Keratinocyte (primary cell): ENCODE results near the gene KRTAP12-1. TPM values are rescaled to one million over a fixed set of nuclear protein-coding genes. Genes with fewer than 3 reads are reported as not detected.

ENCODE experiments used
- DNase-seq: peaks from one replicate; pipeline ENCODE4 v3.0.0-alpha.2; 2011; ENCODE audit warnings: low read depth, missing footprints, low spot score
- FAIRE-seq: peaks from 2 replicates; lab custom pipeline; 2011; peaks lifted over from hg19 to GRCh38; lab: Jason Lieb, UNC
- H2AFZ ChIP-seq: 2 replicates; pipeline ENCODE4 v1.6.0; 2012; ENCODE audit warnings: low read length, control low read depth, inconsistent platforms; ENCODE audit not compliant: control insufficient read depth
- H3K27ac ChIP-seq: 2 replicates; pipeline ENCODE4 v1.5.1; 2011; ENCODE audit warnings: low read length; ENCODE audit not compliant: control insufficient read depth, insufficient read depth
- H3K27me3 ChIP-seq: 3 replicates; pipeline ENCODE4 v1.6.0; 2011; ENCODE audit warnings: low read length; ENCODE audit not compliant: control insufficient read depth, insufficient read depth; ENCODE audit errors: extremely low read depth
- H3K36me3 ChIP-seq, 2 experiments: 2 replicates in 1 of 2; 3 replicates in 1 of 2; pipeline ENCODE4 v1.5.1; 2011; ENCODE audit warnings: low read length in 2 of 2, mild to moderate bottlenecking in 1 of 2; ENCODE audit not compliant: control insufficient read depth in 2 of 2, insufficient read depth in 2 of 2; ENCODE audit errors: extremely low read depth in 1 of 2
- H3K4me1 ChIP-seq: 3 replicates; pipeline ENCODE4 v1.5.1; 2011; ENCODE audit warnings: low read length; ENCODE audit not compliant: control insufficient read depth, insufficient read depth; ENCODE audit errors: extremely low read depth
- H3K4me2 ChIP-seq: 3 replicates; pipeline ENCODE4 v1.6.0; 2011; ENCODE audit warnings: low read depth, low read length; ENCODE audit not compliant: control insufficient read depth, insufficient read depth; ENCODE audit errors: extremely low read depth
- H3K4me3 ChIP-seq, 3 experiments: fragments of 200-600 bp in 1 of 3; sonication (generic) in 1 of 3; 2 replicates in 2 of 3; 3 replicates in 1 of 3; pipeline ENCODE4 v1.5.1; 2011 to 2016; ENCODE audit warnings: low read length in 3 of 3, mild to moderate bottlenecking in 3 of 3, control low read depth in 2 of 3, inconsistent platforms in 1 of 3, low read depth in 1 of 3, mixed read lengths in 1 of 3, mixed run types in 1 of 3, moderate library complexity in 1 of 3; ENCODE audit not compliant: control insufficient read depth in 2 of 3, insufficient read depth in 2 of 3; ENCODE audit errors: extremely low read depth in 1 of 3
- H3K79me2 ChIP-seq: 2 replicates; pipeline ENCODE4 v1.6.0; 2012; ENCODE audit warnings: low read length; ENCODE audit not compliant: control insufficient read depth, insufficient read depth
- H3K9ac ChIP-seq: 3 replicates; pipeline ENCODE4 v1.6.0; 2011; ENCODE audit warnings: low read length; ENCODE audit not compliant: control insufficient read depth, insufficient read depth; ENCODE audit errors: extremely low read depth
- H3K9me1 ChIP-seq: 3 replicates; pipeline ENCODE4 v1.6.0; 2011; ENCODE audit warnings: low read length; ENCODE audit not compliant: control insufficient read depth, insufficient read depth; ENCODE audit errors: extremely low read depth
- H3K9me3 ChIP-seq: 2 replicates; pipeline ENCODE4 v1.5.1; 2012; ENCODE audit warnings: low read depth, low read length; ENCODE audit not compliant: control insufficient read depth
- H4K20me1 ChIP-seq: 3 replicates; pipeline ENCODE4 v1.6.0; 2011; ENCODE audit warnings: low read length; ENCODE audit not compliant: control insufficient read depth, insufficient read depth; ENCODE audit errors: extremely low read depth
- CTCF ChIP-seq, 3 experiments: IDR thresholded peaks in 1 of 3; conservative IDR thresholded peaks in 1 of 3; optimal IDR thresholded peaks in 1 of 3; 2 replicates in 2 of 3; 3 replicates in 1 of 3; pipeline versions ENCODE3 to v1.5.1; 2011; ENCODE audit warnings: low read length in 3 of 3, mild to moderate bottlenecking in 3 of 3, moderate library complexity in 2 of 3, control low read depth in 1 of 3, inconsistent platforms in 1 of 3; ENCODE audit not compliant: insufficient read depth in 2 of 3; ENCODE audit errors: extremely low read depth in 1 of 3
- EZH2 ChIP-seq: IDR thresholded peaks from one replicate; pipeline ENCODE4 v1.6.1; 2012; ENCODE audit warnings: inconsistent platforms, mild to moderate bottlenecking, low read length, moderate library complexity
- dilution Hi-C: fragments of 300-500 bp; cut with MboI; formaldehyde crosslinking; loops from one replicate; pipeline ENCODE4 v1.7.0; 2020; ENCODE audit warnings: low sequenced_read_pairs; ENCODE audit not compliant: extremely low pct_ligation_motif_present
- polyA plus RNA-seq, 5 experiments: library from polyadenylated mRNA; depleted of rRNA in 3 of 5; stranded (reverse) in 3 of 5; stranded (forward) in 1 of 5; unstranded in 1 of 5; fragments of >200 nt; gene quantifications; 1 replicate in 1 of 5; 2 replicates in 3 of 5; 3 replicates in 1 of 5; pipeline versions ENCODE4 v1.2.1 to v1.2.3, GENCODE V29; 2011 to 2012; ENCODE audit warnings: missing spikeins in 2 of 5, low read depth in 1 of 5, low replicate concordance in 1 of 5

The KRTAP12-1 gene
- polyA plus RNA-seq, 1 donor (not counting 4 experiments of a cell fraction or from before 2014, with no cell fraction given) = not detected

DNA sequence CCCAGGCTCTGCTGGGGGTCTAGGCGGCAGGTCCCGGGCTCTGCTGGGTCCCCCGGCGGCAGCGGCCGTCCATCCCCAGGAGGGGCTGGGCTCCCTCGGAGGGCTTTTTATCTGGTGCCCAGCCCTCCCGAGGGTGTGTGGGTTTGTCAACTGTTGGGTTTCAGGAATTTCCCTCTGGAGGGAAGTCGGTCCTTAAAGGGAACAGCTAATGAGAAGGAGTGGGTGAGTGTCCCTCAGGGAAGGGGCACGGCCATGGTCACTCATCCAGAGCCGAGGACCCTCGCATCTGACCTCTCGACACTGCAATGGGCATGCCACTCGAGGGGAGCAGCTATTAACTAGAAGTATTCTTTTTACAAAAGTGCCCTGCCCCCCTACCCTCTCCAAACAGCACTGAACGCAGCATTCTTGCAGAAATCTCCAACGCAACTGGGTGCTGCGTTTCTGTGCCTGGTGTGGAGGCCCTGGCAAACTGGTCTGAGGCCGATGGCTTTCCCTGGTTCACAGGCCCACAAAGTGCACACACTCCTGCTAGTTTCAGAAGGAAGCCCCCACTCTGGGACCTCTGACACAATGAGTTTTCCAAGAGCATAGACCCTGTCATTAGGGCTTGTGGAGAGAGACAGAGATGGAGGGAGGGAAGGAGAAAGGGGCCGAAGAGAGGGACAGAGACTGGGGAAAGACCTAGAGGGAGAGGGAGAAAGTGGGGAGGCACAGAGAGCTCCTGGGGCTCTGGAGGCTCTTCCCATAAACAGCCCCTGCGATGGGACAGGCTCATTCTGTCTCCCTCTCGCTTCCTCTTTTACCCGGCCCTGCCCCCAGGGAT, 30.5 kb upstream of the KRTAP12-1 start:
- TF ChIP-seq EZH2 (no peak), CTCF (optimal IDR thresholded peaks at IDR 0.05 in 1 of 3, IDR thresholded peaks at IDR 0.05 in 1 of 3, conservative IDR thresholded peaks at IDR 0.05 in 1 of 3; ENCODE audit: extremely low read depth in 1 of 3, insufficient read depth in 2 of 3, low read length in 3 of 3) (no peak)
- Histone ChIP-seq H3K4me3 (no peak overlapping the region), H4K20me1 (no peaks in the 10 kb centered on the region), H3K4me2 (no peak overlapping the region), H3K4me1 (peaks cover 31% of the 10 kb centered on the region), H3K9ac (no peak overlapping the region), H3K79me2 (no peaks in the 10 kb centered on the region), H2AFZ (no peak overlapping the region), H3K27me3 (peaks cover 62% of the 10 kb centered on the region), H3K36me3 (no peaks in the 10 kb centered on the region), H3K9me1 (no peaks in the 10 kb centered on the region), H3K9me3 (peaks cover 2% of the 10 kb centered on the region), H3K27ac (no peak overlapping the region)
- dilution Hi-C loops = no loop called here
- DNase-seq (no peak), FAIRE-seq (no peak)

GRCh38 chr21:44711327-44712202, 29.6 kb upstream of the KRTAP12-1 start, which contains the start of gene TSPEAR:
Gene TSPEAR (minus strand): TSS chr21:44711572. CDS start chr21:44711514, 58 bp downstream.
- H3K9me1 ChIP-seq = no peaks in the 10 kb centered on the region
- H3K4me3 ChIP-seq = peak within 1 kb of the TSS in 2 of 3 experiments; percentile 14 to 20
- FAIRE-seq = no peak
- no peak within 1 kb of the TSS for H2AFZ ChIP-seq
- peaks cover 62% of the 10 kb centered on the region for H3K27me3 ChIP-seq
- H3K79me2 ChIP-seq = no peaks in the 10 kb centered on the region
- TF ChIP-seq CTCF (optimal IDR thresholded peaks at IDR 0.05 in 1 of 3, IDR thresholded peaks at IDR 0.05 in 1 of 3, conservative IDR thresholded peaks at IDR 0.05 in 1 of 3; ENCODE audit: extremely low read depth in 1 of 3, insufficient read depth in 2 of 3, low read length in 3 of 3) = no peak
- TF ChIP-seq EZH2 = peak; percentile 94
- no peak within 1 kb of the TSS for H3K9ac ChIP-seq
- peaks cover 31% of the 10 kb centered on the region for H3K4me1 ChIP-seq
- H3K9me3 ChIP-seq = peaks cover 2% of the 10 kb centered on the region
- H4K20me1 ChIP-seq = no peaks in the 10 kb centered on the region
- H3K36me3 ChIP-seq = no peaks in the 10 kb centered on the region
- DNase-seq = no peak
- H3K4me2 ChIP-seq = peak within 1 kb of the TSS; percentile 58
- H3K27ac ChIP-seq = no peak within 1 kb of the TSS
- dilution Hi-C loops = no loop called here
